Measurements from ENCODE around the gene PCDH9.

The PCDH9 gene

GRCh38 chr13:66551128-66551527, 679.0 kb downstream of the PCDH9 start:
- H3K4me1 ChIP-seq (ENCODE audit: control insufficient read depth, insufficient read depth, low read length), result no peaks in the 10 kb centered on the region
- no peak overlapping the region for H3K4me3 ChIP-seq (ENCODE audit: insufficient read depth, low read depth, low read length)
- 93 to 95% methylated on average over 4 of the region's 4 CpGs for WGBS, 2 experiments
- no peak overlapping the region for H3K27ac ChIP-seq (ENCODE audit: insufficient read depth, low read depth, low read length, poor library complexity, severe bottlenecking)
- H3K27me3 ChIP-seq (ENCODE audit: control insufficient read depth, insufficient read depth, low read length, poor library complexity, severe bottlenecking), result no peaks in the 10 kb centered on the region
- H3K9me3 ChIP-seq (ENCODE audit: control insufficient read depth, low read length), result no peaks in the 10 kb centered on the region
- no peaks in the 10 kb centered on the region for H3K36me3 ChIP-seq (ENCODE audit: control insufficient read depth, insufficient read depth, low read length)

GRCh38 chr13:66547685-66548084, 682.5 kb downstream of the PCDH9 start:
- no peak overlapping the region for H3K4me3 ChIP-seq (ENCODE audit: insufficient read depth, low read depth, low read length)
- no peak overlapping the region for H3K27ac ChIP-seq (ENCODE audit: insufficient read depth, low read depth, low read length, poor library complexity, severe bottlenecking)
- WGBS, 2 experiments, result 86 to 100% methylated on average over 1 of the region's 4 CpGs
- no peaks in the 10 kb centered on the region for H3K27me3 ChIP-seq (ENCODE audit: control insufficient read depth, insufficient read depth, low read length, poor library complexity, severe bottlenecking)
- H3K9me3 ChIP-seq (ENCODE audit: control insufficient read depth, low read length), result no peaks in the 10 kb centered on the region
- H3K4me1 ChIP-seq (ENCODE audit: control insufficient read depth, insufficient read depth, low read length), result no peaks in the 10 kb centered on the region
- H3K36me3 ChIP-seq (ENCODE audit: control insufficient read depth, insufficient read depth, low read length), result no peaks in the 10 kb centered on the region

GRCh38 chr13:66546534-66547379, 683.4 kb downstream of the PCDH9 start:
- H3K36me3 ChIP-seq (ENCODE audit: control insufficient read depth, insufficient read depth, low read length), result no peaks in the 10 kb centered on the region
- H3K9me3 ChIP-seq (ENCODE audit: control insufficient read depth, low read length), result no peaks in the 10 kb centered on the region
- H3K27me3 ChIP-seq (ENCODE audit: control insufficient read depth, insufficient read depth, low read length, poor library complexity, severe bottlenecking), result no peaks in the 10 kb centered on the region
- no peak overlapping the region for H3K27ac ChIP-seq (ENCODE audit: insufficient read depth, low read depth, low read length, poor library complexity, severe bottlenecking)
- WGBS, 2 experiments, result 80 to 96% methylated on average over 1 to 2 of the region's 2 CpGs
- no peak overlapping the region for H3K4me3 ChIP-seq (ENCODE audit: insufficient read depth, low read depth, low read length)
- H3K4me1 ChIP-seq (ENCODE audit: control insufficient read depth, insufficient read depth, low read length), result no peaks in the 10 kb centered on the region

GRCh38 chr13:66543780-66544179, 686.4 kb downstream of the PCDH9 start:
- no peaks in the 10 kb centered on the region for H3K27me3 ChIP-seq (ENCODE audit: control insufficient read depth, insufficient read depth, low read length, poor library complexity, severe bottlenecking)
- no peak overlapping the region for H3K27ac ChIP-seq (ENCODE audit: insufficient read depth, low read depth, low read length, poor library complexity, severe bottlenecking)
- no peak overlapping the region for H3K4me3 ChIP-seq (ENCODE audit: insufficient read depth, low read depth, low read length)
- H3K36me3 ChIP-seq (ENCODE audit: control insufficient read depth, insufficient read depth, low read length), result no peaks in the 10 kb centered on the region
- no peaks in the 10 kb centered on the region for H3K9me3 ChIP-seq (ENCODE audit: control insufficient read depth, low read length)
- no peaks in the 10 kb centered on the region for H3K4me1 ChIP-seq (ENCODE audit: control insufficient read depth, insufficient read depth, low read length)
- WGBS, 2 experiments, result 72 to 76% methylated on average over 1 of the region's 1 CpG

GRCh38 chr13:66537417-66537816, 692.7 kb downstream of the PCDH9 start:
- WGBS, 2 experiments, result 67 to 71% methylated on average over 1 of the region's 1 CpG
- Histone ChIP-seq H3K36me3 (ENCODE audit: control insufficient read depth, insufficient read depth, low read length) (no peaks in the 10 kb centered on the region), H3K4me1 (ENCODE audit: control insufficient read depth, insufficient read depth, low read length) (no peaks in the 10 kb centered on the region), H3K9me3 (ENCODE audit: control insufficient read depth, low read length) (no peaks in the 10 kb centered on the region), H3K27ac (ENCODE audit: insufficient read depth, low read depth, low read length, poor library complexity, severe bottlenecking) (no peak overlapping the region), H3K4me3 (ENCODE audit: insufficient read depth, low read depth, low read length) (no peak overlapping the region), H3K27me3 (ENCODE audit: control insufficient read depth, insufficient read depth, low read length, poor library complexity, severe bottlenecking) (no peaks in the 10 kb centered on the region)

- no peak overlapping the region for H3K4me3 ChIP-seq (ENCODE audit: insufficient read depth, low read depth, low read length)
- H3K9me3 ChIP-seq (ENCODE audit: control insufficient read depth, low read length), result no peaks in the 10 kb centered on the region
- 80 to 88% methylated on average over 2 to 3 of the region's 3 CpGs for WGBS, 2 experiments
- H3K4me1 ChIP-seq (ENCODE audit: control insufficient read depth, insufficient read depth, low read length), result no peaks in the 10 kb centered on the region
- no peaks in the 10 kb centered on the region for H3K36me3 ChIP-seq (ENCODE audit: control insufficient read depth, insufficient read depth, low read length)
- H3K27ac ChIP-seq (ENCODE audit: insufficient read depth, low read depth, low read length, poor library complexity, severe bottlenecking), result no peak overlapping the region
- no peaks in the 10 kb centered on the region for H3K27me3 ChIP-seq (ENCODE audit: control insufficient read depth, insufficient read depth, low read length, poor library complexity, severe bottlenecking)
Observed at GRCh38 chr13:66536746-66537145, 693.4 kb downstream of the PCDH9 start.

- Histone ChIP-seq H3K27ac (ENCODE audit: insufficient read depth, low read depth, low read length, poor library complexity, severe bottlenecking) (no peak overlapping the region), H3K36me3 (ENCODE audit: control insufficient read depth, insufficient read depth, low read length) (no peaks in the 10 kb centered on the region), H3K27me3 (ENCODE audit: control insufficient read depth, insufficient read depth, low read length, poor library complexity, severe bottlenecking) (no peaks in the 10 kb centered on the region), H3K4me1 (ENCODE audit: control insufficient read depth, insufficient read depth, low read length) (no peaks in the 10 kb centered on the region), H3K4me3 (ENCODE audit: insufficient read depth, low read depth, low read length) (no peak overlapping the region), H3K9me3 (ENCODE audit: control insufficient read depth, low read length) (no peaks in the 10 kb centered on the region)
- 100% methylated on average over 1 to 2 of the region's 2 CpGs for WGBS, 2 experiments
Observed at GRCh38 chr13:66534561-66534960, 695.6 kb downstream of the PCDH9 start.

- Histone ChIP-seq H3K27me3 (ENCODE audit: control insufficient read depth, insufficient read depth, low read length, poor library complexity, severe bottlenecking) (no peaks in the 10 kb centered on the region), H3K36me3 (ENCODE audit: control insufficient read depth, insufficient read depth, low read length) (no peaks in the 10 kb centered on the region), H3K27ac (ENCODE audit: insufficient read depth, low read depth, low read length, poor library complexity, severe bottlenecking) (no peak overlapping the region), H3K4me1 (ENCODE audit: control insufficient read depth, insufficient read depth, low read length) (no peaks in the 10 kb centered on the region), H3K4me3 (ENCODE audit: insufficient read depth, low read depth, low read length) (no peak overlapping the region), H3K9me3 (ENCODE audit: control insufficient read depth, low read length) (no peaks in the 10 kb centered on the region)
- WGBS, 2 experiments, result 98% methylated on average over 4 to 5 of the region's 5 CpGs
Observed at GRCh38 chr13:66532845-66533244, 697.3 kb downstream of the PCDH9 start.

GRCh38 chr13:66532146-66532545, 698.0 kb downstream of the PCDH9 start:
- H3K4me3 ChIP-seq (ENCODE audit: insufficient read depth, low read depth, low read length), result no peak overlapping the region
- H3K4me1 ChIP-seq (ENCODE audit: control insufficient read depth, insufficient read depth, low read length), result no peaks in the 10 kb centered on the region
- no peaks in the 10 kb centered on the region for H3K9me3 ChIP-seq (ENCODE audit: control insufficient read depth, low read length)
- no peak overlapping the region for H3K27ac ChIP-seq (ENCODE audit: insufficient read depth, low read depth, low read length, poor library complexity, severe bottlenecking)
- H3K27me3 ChIP-seq (ENCODE audit: control insufficient read depth, insufficient read depth, low read length, poor library complexity, severe bottlenecking), result no peaks in the 10 kb centered on the region
- 100% methylated on average over 1 to 3 of the region's 3 CpGs for WGBS, 2 experiments
- no peaks in the 10 kb centered on the region for H3K36me3 ChIP-seq (ENCODE audit: control insufficient read depth, insufficient read depth, low read length)

- Histone ChIP-seq H3K4me1 (ENCODE audit: control insufficient read depth, insufficient read depth, low read length) (no peaks in the 10 kb centered on the region), H3K9me3 (ENCODE audit: control insufficient read depth, low read length) (no peaks in the 10 kb centered on the region), H3K27me3 (ENCODE audit: control insufficient read depth, insufficient read depth, low read length, poor library complexity, severe bottlenecking) (no peaks in the 10 kb centered on the region), H3K27ac (ENCODE audit: insufficient read depth, low read depth, low read length, poor library complexity, severe bottlenecking) (no peak overlapping the region), H3K4me3 (ENCODE audit: insufficient read depth, low read depth, low read length) (no peak overlapping the region), H3K36me3 (ENCODE audit: control insufficient read depth, insufficient read depth, low read length) (no peaks in the 10 kb centered on the region)
- WGBS, 2 experiments, result 80 to 83% methylated on average over 1 of the region's 1 CpG
Observed at GRCh38 chr13:66530686-66531085, 699.5 kb downstream of the PCDH9 start.

Measured in ectodermal cell (in vitro differentiated cells).